Activated CD4-positive, CD25-positive, alpha-beta regulatory T cell treated with anti-CD3 and anti-CD28 coated beads, Interleukin-2, amount 50 U/mL, for 16 hours (primary cell): ENCODE measurements around the gene PHETA2.
"Not testable (repeated sequence)": the region's sequence is repeated elsewhere in the genome, so short reads cannot be mapped to it uniquely, and the experiment has no call there.

Experiments used
- DNase-seq: peaks from one replicate; pipeline ENCODE4 v3.0.0-alpha.2; 2020; ENCODE audit warnings: low read depth, low spot score

Gene PHETA2

DNA sequence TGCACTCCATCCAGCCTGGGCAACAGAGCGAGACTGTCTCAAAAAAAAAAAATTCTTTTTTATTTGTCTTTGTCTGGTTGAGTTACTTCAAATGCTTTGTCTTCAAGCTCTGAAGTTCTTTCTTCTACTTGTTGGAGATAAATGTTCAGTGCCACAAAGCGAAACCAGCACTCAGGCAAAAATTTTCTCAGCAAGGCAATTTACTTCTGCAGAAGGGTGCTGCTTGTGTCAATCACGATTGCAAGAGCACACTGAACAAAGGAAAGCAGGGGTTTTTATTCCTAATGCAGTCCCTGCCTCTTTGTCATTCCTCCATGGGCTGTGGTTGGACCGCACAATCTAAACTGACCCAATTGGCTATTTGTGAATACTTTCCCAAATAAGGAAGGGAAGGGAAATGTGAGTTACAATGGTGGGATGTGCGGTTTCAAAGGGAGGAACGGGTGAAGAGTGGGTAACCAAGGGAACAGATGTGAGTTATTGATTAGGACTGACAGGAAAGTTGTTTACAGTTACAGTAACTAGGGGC, 30.3 kb downstream of the PHETA2 start:
- not testable (repeated sequence) for DNase-seq

DNA sequence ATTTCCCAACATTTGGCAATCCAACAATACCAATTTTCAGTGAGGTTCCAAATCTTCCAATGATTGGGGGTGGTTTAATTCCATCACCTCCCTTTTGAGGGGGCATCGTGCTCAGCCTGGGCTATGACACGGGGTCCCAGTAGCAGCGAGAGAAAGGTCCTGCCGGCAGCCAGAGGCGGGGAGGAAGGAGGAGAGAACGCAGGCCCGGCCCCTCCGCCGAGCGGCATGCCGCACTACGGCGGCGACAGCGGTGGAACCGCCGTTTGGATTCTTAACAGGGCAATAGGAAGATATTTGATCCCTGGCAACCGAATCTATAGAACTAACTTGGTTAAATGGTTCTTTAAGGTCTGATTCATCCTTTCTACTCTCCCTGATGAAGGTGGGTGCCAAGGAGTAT, 34.8 kb downstream of the PHETA2 start:
- DNase-seq: no peak

DNA sequence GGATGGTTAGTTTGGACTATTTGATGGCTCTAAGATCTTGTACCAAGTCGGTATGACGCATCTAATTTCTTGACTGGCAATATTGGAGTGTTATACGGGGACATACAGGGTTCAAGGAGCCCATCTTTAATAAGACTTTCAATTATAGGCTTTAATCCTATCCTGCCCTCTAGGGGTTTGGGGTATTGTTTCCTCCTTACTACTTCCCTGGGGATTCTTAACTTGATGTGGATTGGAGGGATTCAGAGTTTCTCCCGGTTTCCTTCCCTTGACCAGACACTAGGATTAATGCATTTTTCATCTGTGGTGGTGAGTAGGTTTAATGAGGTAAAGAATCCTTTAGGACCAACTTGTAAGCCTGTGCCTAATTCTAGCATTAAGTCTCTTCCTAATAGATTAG, 37.8 kb downstream of the PHETA2 start:
- no peak for DNase-seq

DNA sequence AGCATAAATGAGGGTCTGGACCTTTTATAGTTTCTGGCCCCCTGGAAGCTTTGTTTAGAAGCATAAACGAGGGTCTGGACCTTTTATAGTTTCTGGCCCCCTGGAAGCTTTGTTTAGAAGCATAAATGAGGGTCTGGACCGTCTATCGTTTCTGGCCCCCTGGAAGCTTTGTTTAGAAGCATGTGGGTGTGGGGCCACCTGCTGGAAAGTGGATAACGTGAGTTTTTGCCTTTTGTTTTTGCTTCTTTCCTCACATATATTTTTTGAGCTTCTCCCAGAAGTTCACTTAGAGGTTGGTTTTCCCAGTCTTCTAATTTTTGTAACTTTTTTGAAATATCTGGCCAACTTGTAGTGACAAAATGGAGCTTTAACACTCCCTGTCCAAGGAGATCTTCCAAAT, 38.7 kb downstream of the PHETA2 start:
- DNase-seq: not testable (repeated sequence)

DNA sequence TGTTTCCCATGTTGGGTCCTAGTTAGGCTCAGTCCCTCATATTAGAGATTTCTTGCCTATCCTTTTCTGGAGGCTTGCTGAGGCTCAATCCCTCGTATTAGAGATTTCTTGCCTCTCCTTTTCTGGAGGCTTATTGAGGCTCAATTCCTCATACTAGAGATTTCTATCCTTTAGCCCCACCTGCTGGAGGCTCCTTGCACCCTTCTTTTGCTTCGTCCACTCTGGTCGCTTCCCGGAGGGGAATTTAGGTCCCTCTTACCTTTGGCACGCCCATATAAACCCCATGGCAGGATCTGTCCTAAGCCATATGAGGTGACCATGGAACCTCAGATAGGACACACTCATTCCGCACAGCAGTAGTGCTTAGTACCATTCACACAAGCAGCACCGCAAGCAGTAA, 40.7 kb downstream of the PHETA2 start:
- no peak for DNase-seq

DNA sequence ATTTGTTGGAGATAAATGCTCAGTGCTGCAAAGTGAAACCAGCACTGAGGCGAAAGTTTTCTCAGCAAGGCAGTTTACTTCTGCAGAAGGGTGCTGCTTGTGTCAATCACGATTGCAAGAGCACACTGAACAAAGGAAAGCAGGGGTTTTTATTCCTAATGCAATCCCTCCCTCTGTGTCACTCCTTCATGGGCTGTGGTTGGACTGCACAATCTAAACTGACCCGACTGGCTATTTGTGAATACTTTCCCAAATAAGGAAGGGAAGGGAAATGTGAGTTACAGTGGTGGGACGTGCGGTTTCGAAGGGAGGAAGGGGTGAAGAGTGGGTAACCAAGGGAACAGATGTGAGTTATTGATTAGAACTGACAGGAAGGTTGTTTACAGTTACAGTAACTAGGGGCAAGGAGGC, 41.4 kb downstream of the PHETA2 start:
- DNase-seq: not testable (repeated sequence)

DNA sequence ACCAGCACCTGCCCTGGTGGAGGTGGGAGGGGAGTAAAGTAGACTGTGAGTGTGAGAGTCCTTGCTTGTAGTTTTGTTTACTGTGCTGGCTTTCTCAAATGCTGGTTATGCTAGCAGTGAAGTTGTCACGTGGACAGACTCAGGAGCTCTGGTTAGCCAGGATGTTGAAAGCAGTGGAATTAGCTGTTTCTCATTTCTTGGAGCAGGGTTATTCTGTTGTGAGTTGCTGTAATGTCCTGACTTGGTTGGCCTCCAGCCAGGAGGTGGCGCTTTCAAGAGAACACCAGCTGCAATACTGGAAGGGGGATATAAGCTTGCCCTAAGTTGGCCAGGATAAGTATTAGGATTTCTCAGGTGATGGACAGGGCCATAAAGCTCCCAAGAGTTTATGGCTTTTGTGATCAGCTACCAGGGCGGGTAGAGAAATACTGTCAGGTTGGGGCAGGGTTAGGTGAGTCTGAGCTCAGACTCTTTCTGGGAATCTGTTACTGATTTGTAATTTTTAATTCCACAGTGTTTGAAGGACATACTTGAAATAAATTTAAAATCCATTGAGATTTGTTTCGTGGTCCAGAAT, 42.9 kb downstream of the PHETA2 start:
- DNase-seq: no peak

DNA sequence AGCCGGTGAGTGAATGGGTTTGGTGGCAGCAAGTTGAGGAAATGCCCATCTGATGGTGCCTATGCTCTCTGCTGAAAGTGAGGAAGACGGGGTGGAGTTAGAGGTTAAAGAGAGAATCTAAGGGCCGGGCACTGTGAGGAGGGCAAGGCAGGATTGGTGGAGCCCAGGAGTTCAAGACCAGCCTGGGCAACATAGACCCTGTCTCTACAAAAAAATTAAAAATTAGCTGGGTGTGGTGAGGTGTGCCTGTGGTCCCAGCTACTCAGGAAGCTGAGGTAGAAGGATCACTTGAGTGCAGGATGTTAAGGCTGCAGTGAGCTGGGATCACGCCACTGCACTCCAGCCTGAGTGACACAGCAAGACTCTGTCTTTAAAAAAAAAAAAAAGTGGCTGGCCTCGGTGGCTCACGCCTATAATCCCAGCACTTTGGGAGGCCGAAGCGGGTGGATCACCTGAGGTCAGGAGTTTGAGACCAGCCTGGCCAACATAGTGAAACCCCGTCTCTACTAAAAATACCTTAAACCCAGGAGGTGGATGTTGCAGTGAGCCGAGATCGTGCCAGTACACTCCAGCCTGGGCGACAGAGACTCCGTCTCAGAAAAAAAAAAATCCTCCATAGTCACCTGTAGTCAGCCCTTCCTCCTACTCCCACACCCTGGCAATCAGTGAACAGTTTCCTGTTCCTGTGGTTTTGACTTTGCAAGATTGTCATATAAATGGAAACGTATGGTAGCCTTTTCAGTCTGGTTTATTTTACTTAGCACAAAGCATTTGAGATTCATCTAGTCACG, 46.4 kb downstream of the PHETA2 start:
- DNase-seq: peak; percentile 10

DNA sequence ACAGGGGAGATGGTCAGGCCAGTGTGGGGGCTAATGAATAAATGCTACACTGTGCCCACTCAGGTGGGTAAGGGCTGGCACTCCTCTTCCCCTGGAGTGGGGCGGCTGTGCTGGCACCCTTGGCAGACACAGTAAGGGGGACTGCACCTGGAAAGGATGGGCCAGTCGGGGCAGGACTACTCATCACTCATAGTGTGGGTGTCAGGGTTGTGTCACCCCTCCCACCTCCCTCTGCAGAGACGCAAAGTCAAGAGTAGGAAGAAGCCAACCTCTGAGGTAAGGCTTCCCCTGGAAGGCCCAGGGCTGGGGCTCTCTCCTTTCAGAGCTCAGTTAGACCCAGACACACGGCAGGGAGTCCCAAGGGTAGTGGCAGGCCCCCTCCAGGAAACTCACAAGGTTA, 49.5 kb downstream of the PHETA2 start:
- DNase-seq: not testable (repeated sequence)

DNA sequence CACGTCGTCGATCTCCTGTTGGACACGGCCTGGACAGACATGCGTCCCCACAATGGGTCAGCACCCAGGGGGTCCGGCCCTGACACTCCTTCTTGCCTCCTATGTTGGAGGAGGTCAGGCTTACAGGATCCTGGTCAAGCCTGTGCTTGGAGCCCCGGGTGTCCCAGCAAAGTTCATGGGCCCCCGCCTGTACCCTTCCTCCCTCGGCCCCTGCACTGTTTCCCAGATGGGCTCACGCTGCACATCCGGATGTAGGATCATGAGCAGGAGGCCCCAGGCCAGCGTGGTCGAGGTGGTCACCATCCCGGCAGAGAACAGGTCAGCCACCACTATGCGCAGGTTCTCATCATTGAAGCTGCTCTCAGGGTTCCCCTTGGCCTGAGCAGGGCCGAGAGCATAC, 53.6 kb downstream of the PHETA2 start:
- no peak for DNase-seq

DNA sequence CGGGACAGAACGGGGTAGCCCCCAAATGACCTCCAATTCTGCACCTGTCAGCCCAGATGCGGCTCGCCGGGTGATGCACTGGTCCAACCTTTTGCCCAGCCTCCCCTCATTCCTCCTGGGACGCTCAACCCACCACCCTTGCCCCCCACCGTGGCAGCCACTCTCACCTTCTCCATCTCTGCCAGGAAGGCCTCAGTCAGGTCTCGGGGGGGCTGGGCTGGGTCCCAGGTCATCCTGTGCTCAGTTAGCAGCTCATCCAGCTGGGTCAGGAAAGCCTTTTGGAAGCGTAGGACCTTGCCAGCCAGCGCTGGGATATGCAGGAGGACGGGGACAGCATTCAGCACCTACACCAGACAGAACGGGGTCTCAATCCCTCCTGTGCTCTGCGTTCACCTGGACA, 54.0 kb downstream of the PHETA2 start:
- DNase-seq: not testable (repeated sequence)
